GM12878 (cell line): ENCODE results near the gene CCDC170. TPM values are rescaled to one million over a fixed set of nuclear protein-coding genes. Genes with fewer than 3 reads are reported as not detected.

Source experiments
- ATAC-seq: fragments of 200-7000 bp; cut with Tn5 transposase; 3 replicates; pipeline ENCODE4 v1.9.1; 2020; ENCODE audit warnings: mild to moderate bottlenecking, moderate library complexity
- BruUV-seq: library from RNA; stranded (reverse); fragments of 400-500 nt; replicated peaks from 2 replicates; lab custom pipeline; 2021; lab: Mats Ljungman, UMichigan
- CTCF ChIA-PET: fragments of 300-600 bp; sonication (Branson Sonifier 250); formaldehyde crosslinking; extraction: SDS; loops from one replicate; lab custom pipeline; 2021; ENCODE audit warnings: inconsistent platforms; lab: Yijun Ruan, JAX
- POLR2A ChIA-PET: fragments of 350-600 bp; formaldehyde crosslinking; extraction: SDS; loops from one replicate; lab custom pipeline; 2021; ENCODE audit warnings: inconsistent platforms; lab: Charles Lee
- RAD21 ChIA-PET: fragments of 300-600 bp; sonication (Branson Sonifier 250); formaldehyde crosslinking; loops from one replicate; lab custom pipeline; 2023; ENCODE audit warnings: antibody characterized with exemption; ENCODE audit not compliant: unreplicated experiment; lab: Charles Lee
- SMC1A ChIA-PET: fragments of 300-600 bp; sonication (Branson Sonifier 250); formaldehyde crosslinking; loops from one replicate; lab custom pipeline; 2023; ENCODE audit not compliant: unreplicated experiment, uncharacterized antibody; lab: Charles Lee
- DNase-seq: peaks from one replicate; pipeline ENCODE4 v3.0.0-alpha.2; 2011; ENCODE audit warnings: low read depth, low spot score
- FAIRE-seq: peaks from 3 replicates; lab custom pipeline; 2011; peaks lifted over from hg19 to GRCh38; lab: Jason Lieb, UNC
- H2AFZ ChIP-seq: 2 replicates; pipeline ENCODE4 v1.6.0; 2011; ENCODE audit warnings: low read depth, low read length, control low read depth; ENCODE audit not compliant: control insufficient read depth
- H3K27ac ChIP-seq: 2 replicates; pipeline ENCODE4 v1.5.1; 2011; ENCODE audit warnings: control low read depth; ENCODE audit not compliant: control insufficient read depth, insufficient read depth
- H3K27me3 ChIP-seq, 2 experiments: replicated peaks in 1 of 2; 2 replicates each; pipeline versions ENCODE4 v1.6.0 to v1.6.1; 2011; ENCODE audit warnings: low read length in 1 of 2; ENCODE audit not compliant: control insufficient read depth in 2 of 2, insufficient read depth in 2 of 2
- H3K36me3 ChIP-seq, 2 experiments: 2 replicates each; pipeline ENCODE4 v1.5.1; 2011; ENCODE audit warnings: low read length in 1 of 2; ENCODE audit not compliant: control insufficient read depth in 2 of 2, insufficient read depth in 2 of 2
- H3K4me1 ChIP-seq: 2 replicates; pipeline ENCODE4 v1.6.1; 2011; ENCODE audit warnings: mild to moderate bottlenecking, low read length, moderate library complexity, mixed read lengths; ENCODE audit not compliant: control insufficient read depth, insufficient read depth
- H3K4me2 ChIP-seq: 2 replicates; pipeline ENCODE4 v1.6.0; 2011; ENCODE audit warnings: control low read depth; ENCODE audit not compliant: control insufficient read depth, insufficient read depth
- H3K4me3 ChIP-seq: fragments of 200-600 bp; sonication (generic); 2 replicates; pipeline ENCODE4 v1.5.1; 2016
- H3K79me2 ChIP-seq: 2 replicates; pipeline ENCODE4 v1.6.0; 2011; ENCODE audit warnings: low read length; ENCODE audit not compliant: control insufficient read depth, insufficient read depth
- H3K9ac ChIP-seq: 2 replicates; pipeline ENCODE4 v1.8.0; 2011; ENCODE audit warnings: low read length, control low read depth, mixed read lengths; ENCODE audit not compliant: control insufficient read depth, insufficient read depth
- H3K9me3 ChIP-seq: replicated peaks from 3 replicates; pipeline ENCODE4 v1.5.1; 2011; ENCODE audit warnings: mild to moderate bottlenecking, low read length; ENCODE audit not compliant: control insufficient read depth, insufficient read depth
- H4K20me1 ChIP-seq: 2 replicates; pipeline ENCODE4 v1.6.0; 2011; ENCODE audit not compliant: control insufficient read depth, insufficient read depth
- CBFB ChIP-seq: IDR thresholded peaks from 2 replicates; pipeline ENCODE4 v1.6.1; 2016; ENCODE audit warnings: antibody characterized with exemption, low read depth
- E4F1 ChIP-seq: fragments of 450-650 bp; IDR thresholded peaks from 2 replicates; pipeline ENCODE4 v1.6.1; 2018; ENCODE audit warnings: borderline replicate concordance, mild to moderate bottlenecking; ENCODE audit not compliant: partially characterized antibody
- IRF3 ChIP-seq: fragments of 450-650 bp; IDR thresholded peaks from 2 replicates; pipeline ENCODE4 v1.6.1; 2014; ENCODE audit warnings: mild to moderate bottlenecking
- KDM1A ChIP-seq: fragments of 200-600 bp; sonication (generic); IDR thresholded peaks from 2 replicates; pipeline ENCODE4 v1.6.1; 2016; ENCODE audit warnings: borderline replicate concordance
- MYC ChIP-seq: IDR thresholded peaks from 2 replicates; pipeline ENCODE4 v1.6.1; 2011; ENCODE audit warnings: mild to moderate bottlenecking, low read length, moderate library complexity, inconsistent platforms; ENCODE audit not compliant: insufficient read depth, insufficient replicate concordance, insufficient read length, severe bottlenecking
- NR2C1 ChIP-seq: fragments of 450-650 bp; IDR thresholded peaks from 2 replicates; pipeline ENCODE4 v1.6.1; 2017; ENCODE audit warnings: antibody characterized with exemption, mild to moderate bottlenecking, moderate library complexity
- YY1 ChIP-seq: IDR thresholded peaks from 2 replicates; pipeline ENCODE4 v1.6.1; 2011; ENCODE audit warnings: low read depth, mild to moderate bottlenecking, low read length
- ZNF622 ChIP-seq: fragments of 450-650 bp; IDR thresholded peaks from 2 replicates; pipeline ENCODE4 v1.6.1; 2017; ENCODE audit warnings: mild to moderate bottlenecking, inconsistent platforms
- WGBS: methylation state at CpG from one replicate; pipeline ENCODE4 v1.1.6; 2016; ENCODE audit warnings: low lambda C conversion rate; ENCODE audit not compliant: insufficient replicate concordance, insufficient coverage; ENCODE audit errors: missing lambda C conversion rate; 5-methylcytosine and 5-hydroxymethylcytosine counted together
- in situ Hi-C: fragments of 300-500 bp; cut with MboI; formaldehyde crosslinking; loops from 9 replicates; pipeline ENCODE4 v1.14.3; 2018; ENCODE audit warnings: mixed read lengths
- intact Hi-C: fragments of 100-400 bp; cut with micrococcal nuclease; formaldehyde crosslinking; loops from one replicate; pipeline ENCODE4 v1.14.2; 2022; ENCODE audit not compliant: unreplicated experiment
- polyA plus RNA-seq, 11 experiments: library from polyadenylated mRNA; depleted of rRNA in 4 of 11; unstranded in 6 of 11; stranded (reverse) in 5 of 11; fragments of >200 nt; fragmentation: Nextera tagmentation in 4 of 11; fragmentation: Illumina TruSeq in 1 of 11; extraction: Ambion mirVana in 4 of 11; extraction: Trizol in 1 of 11; gene quantifications; 1 replicate in 1 of 11; 2 replicates in 10 of 11; pipeline versions ENCODE4 v1.2.1 to v1.2.3, GENCODE V29; 2011 to 2016; ENCODE audit warnings: inconsistent platforms in 2 of 11, missing spikeins in 2 of 11, low read depth in 1 of 11
- total RNA-seq, 4 experiments: library from RNA; depleted of rRNA in 3 of 4; stranded (reverse); fragments of >200 nt in 3 of 4; fragmentation: Illumina TruSeq in 1 of 4; extraction: Trizol in 1 of 4; gene quantifications; 2 replicates each; pipeline versions ENCODE4 v1.2.1 to v1.2.3, GENCODE V29; 2013 to 2021
- TF ChIP-seq, protein P1 (sequence below): fragments of 450-650 bp; formaldehyde crosslinking; IDR thresholded peaks from 2 replicates; pipeline ENCODE4 v1.4.0; 2022; ENCODE audit warnings: mild to moderate bottlenecking, moderate library complexity
- TF ChIP-seq, protein P2 (sequence below): fragments of 450-650 bp; IDR thresholded peaks from 2 replicates; pipeline ENCODE4 v1.6.1; 2018; ENCODE audit warnings: mild to moderate bottlenecking, low read depth, moderate library complexity; ENCODE audit not compliant: partially characterized antibody
- TF ChIP-seq, protein P3 (sequence below): IDR thresholded peaks from 2 replicates; pipeline ENCODE4 v1.6.1; 2011; ENCODE audit warnings: mild to moderate bottlenecking, low read depth, low read length, moderate library complexity; ENCODE audit not compliant: insufficient replicate concordance

Gene CCDC170
- total and polyA plus RNA-seq, 10 of the 15 experiments (the other 5 are each of a cell fraction or from before 2014, with no cell fraction given): not detected

DNA sequence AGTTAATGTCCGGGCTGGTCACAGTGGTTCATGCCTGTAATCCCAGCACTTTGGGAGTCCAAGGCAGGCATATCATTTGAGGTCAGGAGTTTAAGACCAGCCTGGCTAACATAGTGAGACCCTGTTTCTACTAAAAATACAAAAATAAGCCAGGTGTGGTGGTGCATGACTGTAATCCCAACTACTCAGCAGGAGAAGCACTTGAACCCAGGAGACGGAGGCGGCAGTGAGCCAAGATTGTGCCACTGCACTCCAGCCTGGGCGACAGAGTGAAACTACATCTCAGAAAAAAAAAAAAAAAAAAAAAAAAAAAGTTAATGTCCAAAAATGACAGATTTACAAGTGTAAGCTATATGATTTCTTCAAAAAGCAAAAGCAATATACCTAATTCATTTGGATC, 124.9 kb downstream of the CCDC170 start (continued):
- TF ChIP-seq, protein P1, sequence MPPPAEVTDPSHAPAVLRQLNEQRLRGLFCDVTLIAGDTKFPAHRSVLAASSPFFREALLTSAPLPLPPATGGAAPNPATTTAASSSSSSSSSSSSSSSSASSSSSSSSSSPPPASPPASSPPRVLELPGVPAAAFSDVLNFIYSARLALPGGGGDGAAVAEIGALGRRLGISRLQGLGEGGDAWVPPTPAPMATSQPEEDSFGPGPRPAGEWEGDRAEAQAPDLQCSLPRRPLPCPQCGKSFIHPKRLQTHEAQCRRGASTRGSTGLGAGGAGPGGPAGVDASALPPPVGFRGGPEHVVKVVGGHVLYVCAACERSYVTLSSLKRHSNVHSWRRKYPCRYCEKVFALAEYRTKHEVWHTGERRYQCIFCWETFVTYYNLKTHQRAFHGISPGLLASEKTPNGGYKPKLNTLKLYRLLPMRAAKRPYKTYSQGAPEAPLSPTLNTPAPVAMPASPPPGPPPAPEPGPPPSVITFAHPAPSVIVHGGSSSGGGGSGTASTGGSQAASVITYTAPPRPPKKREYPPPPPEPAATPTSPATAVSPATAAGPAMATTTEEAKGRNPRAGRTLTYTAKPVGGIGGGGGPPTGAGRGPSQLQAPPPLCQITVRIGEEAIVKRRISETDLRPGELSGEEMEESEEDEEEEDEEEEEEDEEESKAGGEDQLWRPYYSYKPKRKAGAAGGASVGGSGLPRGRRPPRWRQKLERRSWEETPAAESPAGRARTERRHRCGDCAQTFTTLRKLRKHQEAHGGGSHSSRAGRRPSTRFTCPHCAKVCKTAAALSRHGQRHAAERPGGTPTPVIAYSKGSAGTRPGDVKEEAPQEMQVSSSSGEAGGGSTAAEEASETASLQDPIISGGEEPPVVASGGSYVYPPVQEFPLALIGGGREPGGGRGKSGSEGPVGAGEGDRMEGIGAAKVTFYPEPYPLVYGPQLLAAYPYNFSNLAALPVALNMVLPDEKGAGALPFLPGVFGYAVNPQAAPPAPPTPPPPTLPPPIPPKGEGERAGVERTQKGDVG (CRISPR knock-in tag): no peak
- TF ChIP-seq IRF3: no peak
- TF ChIP-seq E4F1: no peak
- no peak for TF ChIP-seq NR2C1

DNA sequence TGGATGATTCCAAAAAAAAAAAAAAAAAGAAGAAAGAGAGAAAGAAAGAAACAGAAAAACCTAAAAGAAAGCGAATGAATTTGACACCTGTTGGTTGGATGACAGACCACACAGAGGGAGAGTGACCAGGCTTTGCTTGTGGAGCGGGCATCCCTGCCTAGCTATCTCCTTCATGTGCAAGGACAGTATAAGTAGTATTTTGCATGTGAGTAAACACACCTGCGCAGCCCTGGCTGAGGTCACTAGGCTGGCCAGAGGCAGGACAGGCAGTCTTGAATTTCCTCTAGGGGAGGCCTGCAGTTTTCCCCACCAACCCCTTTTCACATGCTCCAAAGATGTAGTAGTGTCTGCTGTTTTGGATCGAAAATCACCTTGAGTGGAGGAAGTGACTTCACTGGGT, 126.4 kb downstream of the CCDC170 start:
- in situ Hi-C loops: no loop called here
- no peaks in the 10 kb centered on the region for H3K79me2 ChIP-seq
- FAIRE-seq (no peak), ATAC-seq (no peak), DNase-seq (no peak)
- no peaks in the 10 kb centered on the region for H3K27me3 ChIP-seq
- H3K36me3 ChIP-seq: no peaks in the 10 kb centered on the region
- H3K4me1 ChIP-seq: no peaks in the 10 kb centered on the region
- H3K4me2 ChIP-seq: no peak overlapping the region
- POLR2A ChIA-PET: no interaction called here
- no peak overlapping the region for H3K9ac ChIP-seq
- no TSS peak for BruUV-seq
- intact Hi-C loops: no loop called here
- 8% methylated on average over 4 of the region's 4 CpGs for WGBS
- no peaks in the 10 kb centered on the region for H3K9me3 ChIP-seq
- H4K20me1 ChIP-seq: no peaks in the 10 kb centered on the region
- no peak overlapping the region for H3K4me3 ChIP-seq
- CTCF ChIA-PET: no interaction called here
- H2AFZ ChIP-seq: no peak overlapping the region
- RAD21 ChIA-PET: no interaction called here
- SMC1A ChIA-PET: no interaction called here
- H3K27ac ChIP-seq: no peak overlapping the region
- no peak for TF ChIP-seq YY1
- TF ChIP-seq, protein P2, sequence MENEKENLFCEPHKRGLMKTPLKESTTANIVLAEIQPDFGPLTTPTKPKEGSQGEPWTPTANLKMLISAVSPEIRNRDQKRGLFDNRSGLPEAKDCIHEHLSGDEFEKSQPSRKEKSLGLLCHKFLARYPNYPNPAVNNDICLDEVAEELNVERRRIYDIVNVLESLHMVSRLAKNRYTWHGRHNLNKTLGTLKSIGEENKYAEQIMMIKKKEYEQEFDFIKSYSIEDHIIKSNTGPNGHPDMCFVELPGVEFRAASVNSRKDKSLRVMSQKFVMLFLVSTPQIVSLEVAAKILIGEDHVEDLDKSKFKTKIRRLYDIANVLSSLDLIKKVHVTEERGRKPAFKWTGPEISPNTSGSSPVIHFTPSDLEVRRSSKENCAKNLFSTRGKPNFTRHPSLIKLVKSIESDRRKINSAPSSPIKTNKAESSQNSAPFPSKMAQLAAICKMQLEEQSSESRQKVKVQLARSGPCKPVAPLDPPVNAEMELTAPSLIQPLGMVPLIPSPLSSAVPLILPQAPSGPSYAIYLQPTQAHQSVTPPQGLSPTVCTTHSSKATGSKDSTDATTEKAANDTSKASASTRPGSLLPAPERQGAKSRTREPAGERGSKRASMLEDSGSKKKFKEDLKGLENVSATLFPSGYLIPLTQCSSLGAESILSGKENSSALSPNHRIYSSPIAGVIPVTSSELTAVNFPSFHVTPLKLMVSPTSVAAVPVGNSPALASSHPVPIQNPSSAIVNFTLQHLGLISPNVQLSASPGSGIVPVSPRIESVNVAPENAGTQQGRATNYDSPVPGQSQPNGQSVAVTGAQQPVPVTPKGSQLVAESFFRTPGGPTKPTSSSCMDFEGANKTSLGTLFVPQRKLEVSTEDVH: no peak
- TF ChIP-seq ZNF622: no peak
- no peak for TF ChIP-seq KDM1A
- TF ChIP-seq MYC: no peak
- TF ChIP-seq CBFB: no peak
- TF ChIP-seq, protein P3, sequence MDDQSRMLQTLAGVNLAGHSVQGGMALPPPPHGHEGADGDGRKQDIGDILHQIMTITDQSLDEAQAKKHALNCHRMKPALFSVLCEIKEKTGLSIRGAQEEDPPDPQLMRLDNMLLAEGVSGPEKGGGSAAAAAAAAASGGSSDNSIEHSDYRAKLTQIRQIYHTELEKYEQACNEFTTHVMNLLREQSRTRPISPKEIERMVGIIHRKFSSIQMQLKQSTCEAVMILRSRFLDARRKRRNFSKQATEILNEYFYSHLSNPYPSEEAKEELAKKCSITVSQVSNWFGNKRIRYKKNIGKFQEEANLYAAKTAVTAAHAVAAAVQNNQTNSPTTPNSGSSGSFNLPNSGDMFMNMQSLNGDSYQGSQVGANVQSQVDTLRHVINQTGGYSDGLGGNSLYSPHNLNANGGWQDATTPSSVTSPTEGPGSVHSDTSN: no peak
